Activated B cell treated with CpG ODN at 0.5 μM for 24 hours (primary cell): Measurements from ENCODE around the gene RPLP2. TPM values are rescaled to one million over a fixed set of nuclear protein-coding genes. Genes with fewer than 3 reads are reported as not detected.

Experiments
- ATAC-seq: fragments of 200-7000 bp; cut with Tn5 transposase; one replicate; pipeline ENCODE4 v1.10.0; 2021; ENCODE audit warnings: low read depth, mild to moderate bottlenecking, moderate library complexity
- CTCF ChIA-PET: fragments of 350-600 bp; sonication (Branson Sonifier 250); formaldehyde crosslinking; loops from one replicate; lab custom pipeline; 2021; ENCODE audit warnings: antibody characterized with exemption; lab: Charles Lee
- POLR2A ChIA-PET: fragments of 350-600 bp; sonication (Branson Sonifier 250); formaldehyde crosslinking; loops from one replicate; lab custom pipeline; 2021; ENCODE audit warnings: antibody characterized with exemption; lab: Charles Lee
- DNase-seq: peaks from one replicate; pipeline ENCODE4 v3.0.0; 2022
- H3K27ac Mint-ChIP-seq: one replicate; pipeline ENCODE4 v1.8.0; 2020; ENCODE audit warnings: mixed read lengths
- H3K27me3 Mint-ChIP-seq: one replicate; pipeline ENCODE4 v1.8.0; 2021; ENCODE audit warnings: mixed read lengths
- H3K36me3 Mint-ChIP-seq: one replicate; pipeline ENCODE4 v1.8.0; 2021; ENCODE audit warnings: low read depth, mixed read lengths
- H3K4me1 Mint-ChIP-seq: one replicate; pipeline ENCODE4 v1.8.0; 2021; ENCODE audit warnings: mixed read lengths
- H3K4me3 Mint-ChIP-seq: one replicate; pipeline ENCODE4 v1.8.0; 2020; ENCODE audit warnings: mild to moderate bottlenecking, mixed read lengths
- H3K9me3 Mint-ChIP-seq: one replicate; pipeline ENCODE4 v1.8.0; 2020; ENCODE audit warnings: mixed read lengths
- intact Hi-C: fragments of 100-400 bp; cut with micrococcal nuclease; formaldehyde crosslinking; loops from one replicate; pipeline ENCODE4 v1.15.1; 2024
- total RNA-seq: library from RNA; stranded (reverse); gene quantifications from 2 replicates; pipeline ENCODE4 v1.2.3, GENCODE V29; 2022
- TF ChIP-seq, protein P1 (sequence below): fragments of 200-600 bp; IDR thresholded peaks from one replicate; pipeline ENCODE4 v1.8.0; 2022; ENCODE audit warnings: antibody characterized with exemption, mild to moderate bottlenecking

Gene RPLP2
- 4,124 and 4,449 TPM in 2 replicates for total RNA-seq

DNA sequence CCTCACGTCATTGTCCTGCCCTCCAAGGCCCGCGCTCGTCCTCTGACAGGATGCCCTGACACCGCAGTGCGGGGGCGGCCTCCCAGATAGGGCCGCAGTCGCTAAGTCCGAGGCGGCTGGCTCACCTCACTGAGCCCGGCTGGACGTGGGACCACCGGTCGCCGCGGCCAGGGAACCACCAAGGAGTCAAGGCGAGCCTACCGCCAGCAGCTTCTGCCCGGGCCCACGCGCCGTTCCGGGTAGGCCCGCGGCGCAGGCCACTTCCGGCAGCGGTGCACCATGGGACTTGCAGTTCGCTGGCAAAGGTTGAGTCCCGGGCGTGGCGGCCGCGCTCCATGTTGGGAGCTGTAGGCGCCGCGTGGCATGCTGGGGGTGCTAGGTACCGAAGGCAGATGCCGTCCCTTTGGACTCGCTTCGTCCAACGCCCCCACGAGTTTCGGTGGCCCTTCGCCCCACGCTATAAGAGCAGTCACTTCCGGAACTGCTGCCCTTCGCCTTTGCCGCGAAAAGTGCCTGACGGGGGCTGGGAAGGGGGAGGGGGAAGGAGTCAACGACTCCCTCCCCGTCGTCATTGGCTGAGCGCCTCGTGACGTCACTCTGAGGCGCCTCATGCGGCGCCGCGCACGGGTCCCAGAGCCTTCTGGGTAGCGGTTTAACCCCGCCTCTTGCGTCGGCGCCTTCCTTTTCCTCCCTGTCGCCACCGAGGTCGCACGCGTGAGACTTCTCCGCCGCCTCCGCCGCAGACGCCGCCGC is at the start of gene RPLP2:
TSS of gene RPLP2 (plus strand) at position 681 of the 753 bp plus-strand sequence. CDS start 268 bp downstream, outside the sequence.
- Mint-ChIP-seq H3K27me3 (no peaks in the 10 kb centered on the region), H3K4me1 (peaks cover 37% of the 10 kb centered on the region), H3K36me3 (peaks cover 39% of the 10 kb centered on the region), H3K9me3 (no peaks in the 10 kb centered on the region), H3K4me3 (peak within 1 kb of the TSS; percentile 91), H3K27ac (peak within 1 kb of the TSS; percentile 98)
- TF ChIP-seq, protein P1, sequence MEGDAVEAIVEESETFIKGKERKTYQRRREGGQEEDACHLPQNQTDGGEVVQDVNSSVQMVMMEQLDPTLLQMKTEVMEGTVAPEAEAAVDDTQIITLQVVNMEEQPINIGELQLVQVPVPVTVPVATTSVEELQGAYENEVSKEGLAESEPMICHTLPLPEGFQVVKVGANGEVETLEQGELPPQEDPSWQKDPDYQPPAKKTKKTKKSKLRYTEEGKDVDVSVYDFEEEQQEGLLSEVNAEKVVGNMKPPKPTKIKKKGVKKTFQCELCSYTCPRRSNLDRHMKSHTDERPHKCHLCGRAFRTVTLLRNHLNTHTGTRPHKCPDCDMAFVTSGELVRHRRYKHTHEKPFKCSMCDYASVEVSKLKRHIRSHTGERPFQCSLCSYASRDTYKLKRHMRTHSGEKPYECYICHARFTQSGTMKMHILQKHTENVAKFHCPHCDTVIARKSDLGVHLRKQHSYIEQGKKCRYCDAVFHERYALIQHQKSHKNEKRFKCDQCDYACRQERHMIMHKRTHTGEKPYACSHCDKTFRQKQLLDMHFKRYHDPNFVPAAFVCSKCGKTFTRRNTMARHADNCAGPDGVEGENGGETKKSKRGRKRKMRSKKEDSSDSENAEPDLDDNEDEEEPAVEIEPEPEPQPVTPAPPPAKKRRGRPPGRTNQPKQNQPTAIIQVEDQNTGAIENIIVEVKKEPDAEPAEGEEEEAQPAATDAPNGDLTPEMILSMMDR, result no peak
- intact Hi-C loops, result loop anchor here (1.0 to 2.0 kb wide), 6 partner anchors 10 to 602 kb away; partner anchors contain the start of genes BET1L, POLR2L, RIC8A and RNH1
- POLR2A ChIA-PET, result interaction anchor here (0.6 to 4.8 kb wide), 23 partner anchors 10 to 402 kb away, joined by 3 to 87 read pairs (median 4); partner anchors contain the start of genes CEND1, GATD1, IRF7 and LMNTD2
- DNase-seq, result peak; percentile 97
- CTCF ChIA-PET, result no interaction called here
- peak; percentile 82 for ATAC-seq

DNA sequence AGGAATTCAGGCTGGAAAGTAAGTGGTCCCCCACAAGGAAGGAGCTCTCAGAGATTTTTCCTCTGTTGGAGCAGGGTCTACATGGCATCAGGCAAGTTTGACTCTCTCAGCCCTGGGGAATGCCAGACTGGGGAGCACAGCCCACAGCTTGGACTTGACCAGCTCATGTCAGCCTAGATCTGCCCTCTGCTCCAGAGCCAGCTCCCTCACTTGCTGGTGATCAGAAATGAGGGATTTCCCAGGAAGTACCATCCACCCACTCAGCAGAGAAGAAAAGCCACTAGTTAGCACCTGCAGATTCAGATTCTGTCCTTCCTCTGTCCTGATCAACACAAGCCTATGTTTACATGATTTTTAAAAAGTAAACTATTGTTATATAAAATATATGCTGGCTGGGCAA is 49.5 kb upstream of the RPLP2 start:
- intact Hi-C loops, result no loop called here
- Mint-ChIP-seq H3K9me3 (no peaks in the 10 kb centered on the region), H3K36me3 (peaks cover 85% of the 10 kb centered on the region), H3K27me3 (no peaks in the 10 kb centered on the region), H3K4me1 (peaks cover under 1% of the 10 kb centered on the region), H3K27ac (no peak overlapping the region), H3K4me3 (no peak overlapping the region)
- ChIA-PET POLR2A (no interaction called here), CTCF (no interaction called here)
- TF ChIP-seq, protein P1, result no peak
- no peak for DNase-seq
- ATAC-seq, result no peak

DNA sequence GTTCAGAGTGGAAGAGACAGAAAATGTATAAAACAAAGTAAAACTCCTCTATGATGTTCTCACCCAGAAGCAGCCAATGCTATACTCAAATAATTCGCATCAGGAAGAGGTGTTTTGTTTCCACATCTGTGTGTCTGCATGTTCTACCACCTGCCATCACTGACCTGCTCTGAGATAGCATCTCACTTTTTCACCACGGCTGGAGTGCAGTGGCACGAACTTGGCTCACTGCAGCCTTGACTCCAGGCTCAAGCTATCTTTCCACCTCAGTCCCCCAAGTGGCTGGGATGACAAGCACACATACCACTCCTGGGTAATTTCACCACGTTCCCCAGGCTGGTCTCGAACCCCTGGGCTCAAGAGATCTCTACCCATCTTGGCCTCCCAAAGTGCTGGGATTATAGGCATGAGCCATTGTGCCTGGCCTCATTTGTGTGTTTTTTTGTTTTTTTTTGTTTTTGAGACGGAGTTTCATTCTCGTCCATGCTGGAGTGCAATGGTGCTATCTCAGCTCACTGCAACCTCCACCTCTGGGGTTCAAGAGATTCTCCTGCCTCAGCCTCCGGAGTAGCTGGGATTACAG is 48.1 kb upstream of the RPLP2 start:
- ATAC-seq (no peak), DNase-seq (no peak)
- Mint-ChIP-seq H3K4me3 (no peak overlapping the region), H3K27ac (no peak overlapping the region), H3K36me3 (peaks cover 82% of the 10 kb centered on the region), H3K9me3 (no peaks in the 10 kb centered on the region), H3K4me1 (peaks cover 3% of the 10 kb centered on the region), H3K27me3 (no peaks in the 10 kb centered on the region)
- ChIA-PET POLR2A (no interaction called here), CTCF (no interaction called here)
- TF ChIP-seq, protein P1, result no peak
- intact Hi-C loops, result no loop called here

DNA sequence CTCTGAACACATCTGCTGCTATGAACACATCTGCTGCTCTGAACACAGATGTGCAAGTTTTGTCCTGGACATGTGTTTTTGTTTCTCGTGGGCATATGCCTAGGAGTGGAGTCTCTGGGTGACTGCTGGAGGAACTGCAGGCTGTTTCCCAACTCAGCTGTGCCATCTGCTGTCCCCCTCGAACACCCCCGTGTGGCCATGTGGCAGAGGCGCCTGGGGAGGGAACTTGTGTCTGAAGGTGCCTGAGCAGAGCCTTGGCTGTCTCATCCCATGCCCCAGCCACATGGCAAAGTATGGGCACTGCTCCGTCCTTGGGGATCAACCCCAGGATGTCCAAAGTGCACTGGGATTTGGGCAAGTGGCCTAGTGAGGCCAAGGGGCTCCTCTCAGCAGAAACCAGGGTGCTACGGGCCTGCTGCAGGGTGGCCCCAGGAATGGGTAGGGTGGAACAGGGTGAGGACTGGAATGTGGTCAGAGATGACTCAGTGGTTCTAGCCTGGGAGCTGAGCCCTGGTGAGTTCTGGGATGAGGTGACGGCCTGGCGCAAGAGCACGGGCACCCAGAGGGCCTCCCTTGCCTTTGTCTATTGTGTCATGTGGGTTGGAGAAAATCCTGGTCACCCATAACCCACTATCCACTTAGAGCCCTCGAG is 47.2 kb upstream of the RPLP2 start:
- H3K4me3 Mint-ChIP-seq, result no peak overlapping the region
- ChIA-PET CTCF (no interaction called here), POLR2A (no interaction called here)
- DNase-seq (no peak), ATAC-seq (no peak)
- no peaks in the 10 kb centered on the region for H3K9me3 Mint-ChIP-seq
- no peaks in the 10 kb centered on the region for H3K27me3 Mint-ChIP-seq
- H3K27ac Mint-ChIP-seq, result no peak overlapping the region
- peaks cover 80% of the 10 kb centered on the region for H3K36me3 Mint-ChIP-seq
- TF ChIP-seq, protein P1, result no peak
- peaks cover 3% of the 10 kb centered on the region for H3K4me1 Mint-ChIP-seq
- intact Hi-C loops, result no loop called here

DNA sequence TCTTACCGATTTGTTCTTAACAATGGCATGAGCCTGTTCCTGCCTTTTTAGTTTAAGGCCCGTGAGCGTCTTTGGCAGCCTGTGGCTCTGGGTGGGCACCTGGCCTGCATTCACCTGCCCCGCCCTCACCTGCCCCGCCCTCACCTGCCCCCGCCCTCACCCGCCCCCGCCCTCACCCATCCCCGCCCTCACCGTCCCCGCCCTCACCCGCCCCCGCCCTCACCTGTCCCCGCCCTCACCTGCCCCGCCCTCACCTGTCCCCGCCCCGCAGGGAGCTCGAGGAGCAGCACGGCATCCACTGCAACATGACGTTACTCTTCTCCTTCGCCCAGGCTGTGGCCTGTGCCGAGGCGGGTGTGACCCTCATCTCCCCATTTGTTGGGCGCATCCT is 46.7 kb upstream of the RPLP2 start:
- Mint-ChIP-seq H3K27ac (no peak overlapping the region), H3K27me3 (no peaks in the 10 kb centered on the region), H3K9me3 (no peaks in the 10 kb centered on the region), H3K36me3 (peaks cover 77% of the 10 kb centered on the region), H3K4me3 (no peak overlapping the region), H3K4me1 (peaks cover 3% of the 10 kb centered on the region)
- ATAC-seq, result no peak
- POLR2A ChIA-PET, result no interaction called here
- intact Hi-C loops, result no loop called here
- TF ChIP-seq, protein P1, result no peak
- DNase-seq, result no peak
- CTCF ChIA-PET, result no interaction called here
